Measurements from ENCODE around the gene RANGAP1.
A peak's percentile ranks its signal among the peaks of the same experiment; 100 is the strongest.

RANGAP1 gene

GRCh38 chr22:41285820-41286638, at the start of gene RANGAP1:
Gene RANGAP1, minus strand, starts transcription at chr22:41286187. Its CDS starts 5,143 bp downstream, at chr22:41281044.
- DNase-seq, result peak; percentile 98

- no peak for DNase-seq
Observed at GRCh38 chr22:41334951-41335635, 49.1 kb upstream of the RANGAP1 start.

- DNase-seq, result no peak
Observed at GRCh38 chr22:41334215-41334614, 48.2 kb upstream of the RANGAP1 start.

GRCh38 chr22:41333806-41334205, 47.8 kb upstream of the RANGAP1 start:
- DNase-seq, result no peak

GRCh38 chr22:41332217-41332939, 46.4 kb upstream of the RANGAP1 start:
- DNase-seq, result no peak

- no peak for DNase-seq
Observed at GRCh38 chr22:41330169-41330568, 44.2 kb upstream of the RANGAP1 start.

- no peak for DNase-seq
Observed at GRCh38 chr22:41327124-41327523, 41.1 kb upstream of the RANGAP1 start.

- no peak for DNase-seq
Observed at GRCh38 chr22:41324821-41325528, 39.0 kb upstream of the RANGAP1 start.

- DNase-seq, result no peak
Observed at GRCh38 chr22:41320416-41321240, 34.6 kb upstream of the RANGAP1 start.

GRCh38 chr22:41315586-41315985, 29.6 kb upstream of the RANGAP1 start:
- no peak for DNase-seq

GRCh38 chr22:41314821-41315220, 28.8 kb upstream of the RANGAP1 start:
- no peak for DNase-seq

- no peak for DNase-seq
Observed at GRCh38 chr22:41311487-41311886, 25.5 kb upstream of the RANGAP1 start.

GRCh38 chr22:41310336-41310735, 24.3 kb upstream of the RANGAP1 start:
- no peak for DNase-seq

GRCh38 chr22:41308544-41308947, 22.6 kb upstream of the RANGAP1 start:
- no peak for DNase-seq

GRCh38 chr22:41308054-41308453, 22.1 kb upstream of the RANGAP1 start:
- DNase-seq, result no peak

- no peak for DNase-seq
Observed at GRCh38 chr22:41305646-41306045, 19.7 kb upstream of the RANGAP1 start.

GRCh38 chr22:41302811-41303210, 16.8 kb upstream of the RANGAP1 start:
- no peak for DNase-seq

- peak; percentile 18 for DNase-seq
Observed at GRCh38 chr22:41302021-41302767, 16.2 kb upstream of the RANGAP1 start.

- peak; percentile 85 for DNase-seq
Observed at GRCh38 chr22:41301085-41302020, 15.4 kb upstream of the RANGAP1 start, which contains the start of gene ZC3H7B. Gene ZC3H7B, plus strand, starts transcription at chr22:41301525. Its CDS starts 19,136 bp downstream, at chr22:41320661.

- no peak for DNase-seq
Observed at GRCh38 chr22:41300661-41301060, 14.7 kb upstream of the RANGAP1 start.
